ENCODE data around the gene GIN1.
"Not testable (repeated sequence)": the region's sequence is repeated elsewhere in the genome, so short reads cannot be mapped to it uniquely, and the experiment has no call there.

GIN1 gene

DNA sequence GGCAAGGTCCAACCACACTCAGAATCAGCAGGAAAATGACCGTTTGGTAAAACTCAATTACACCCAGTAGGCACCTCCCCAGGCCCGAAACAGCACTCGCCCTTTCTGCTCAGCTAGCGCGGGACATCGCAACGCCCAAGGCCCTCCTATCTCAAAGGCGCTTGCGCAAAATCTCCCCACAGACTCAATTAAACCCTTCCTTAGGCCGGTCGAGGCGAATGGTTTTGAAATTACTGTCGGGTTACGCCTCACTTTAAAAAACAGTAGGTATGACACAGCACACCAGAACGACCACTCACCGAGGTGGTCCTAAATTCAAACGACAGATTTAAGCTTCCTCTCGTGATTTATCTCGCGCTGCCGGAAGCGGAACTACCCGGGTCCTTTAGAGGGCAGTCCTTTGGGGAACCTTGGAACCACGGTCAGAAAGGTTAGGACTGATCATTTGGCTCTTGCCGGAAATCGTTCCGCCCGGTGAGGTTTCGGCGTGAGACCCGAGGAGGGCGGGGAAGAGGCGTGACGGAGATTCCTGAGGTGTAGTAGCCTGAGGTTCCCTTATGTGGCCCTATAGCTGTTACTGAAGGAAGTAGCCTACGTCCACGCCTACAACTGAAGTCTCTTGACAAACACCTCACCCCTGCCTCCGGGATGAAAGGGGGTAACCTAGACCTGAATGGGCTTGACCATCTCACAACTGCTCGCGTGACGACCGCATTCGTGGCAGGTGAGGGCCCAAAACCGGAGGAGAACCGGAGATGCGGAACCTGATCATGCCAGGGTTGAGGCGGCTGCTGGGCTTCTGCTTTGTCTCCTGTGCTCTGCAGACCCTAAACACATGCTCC is at the start of gene GIN1, which contains the start of gene PPIP5K2:
TSS of gene GIN1 (minus strand) at position 374 of the 842 bp plus-strand sequence. CDS start 11,431 bp downstream, outside the sequence.
TSS of gene PPIP5K2 (plus strand) at position 537 of the 842 bp plus-strand sequence. CDS start 9,289 bp downstream, outside the sequence.
- peak; percentile 98 for DNase-seq

DNA sequence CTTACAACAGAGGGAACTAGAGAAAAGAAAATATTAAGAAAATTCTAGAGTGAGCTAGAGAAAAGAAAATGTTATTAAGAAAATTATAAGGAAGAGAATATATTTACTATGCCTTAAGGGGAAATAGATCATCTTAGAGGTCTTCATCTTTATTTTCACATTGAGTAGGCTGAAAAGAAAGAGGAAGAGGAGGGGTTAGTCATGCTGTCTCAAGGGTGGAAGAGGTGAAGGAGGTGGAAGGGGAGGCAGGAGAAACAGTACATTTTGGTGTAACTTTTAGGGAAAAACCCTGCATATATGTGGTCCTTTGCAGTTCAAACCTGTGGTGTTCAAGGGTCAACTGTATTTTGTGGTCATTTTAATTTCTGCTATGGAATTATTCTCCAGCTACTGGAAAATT is 46.8 kb upstream of the GIN1 start:
- DNase-seq: peak; percentile 7

- no peak for DNase-seq
Observed at GRCh38 chr5:103151156-103151555, 31.2 kb upstream of the GIN1 start.

GRCh38 chr5:103148213-103148612 is 28.3 kb upstream of the GIN1 start:
- no peak for DNase-seq

- DNase-seq: no peak
Observed at GRCh38 chr5:103145196-103145595, 25.3 kb upstream of the GIN1 start.

DNA sequence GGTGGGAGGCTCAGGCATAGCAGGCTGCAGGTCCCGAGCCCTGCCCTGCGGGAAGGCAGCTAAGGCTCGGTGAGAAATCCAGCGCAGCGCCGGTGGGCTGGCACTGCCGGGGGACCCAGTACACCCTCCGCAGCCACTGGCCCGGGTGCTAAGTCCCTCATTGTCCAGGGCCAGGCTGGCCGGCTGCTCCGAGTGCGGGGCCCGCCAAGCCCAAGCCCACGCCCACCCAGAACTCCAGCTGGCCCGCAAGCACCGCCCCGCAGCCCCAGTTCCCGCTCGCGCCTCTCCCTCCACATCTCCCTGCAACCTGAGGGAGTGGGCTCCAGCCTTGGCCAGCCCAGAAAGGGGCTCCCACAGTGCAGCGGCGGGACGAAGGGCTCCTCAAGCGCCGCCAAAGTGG is 22.2 kb upstream of the GIN1 start:
- DNase-seq: not testable (repeated sequence)

- DNase-seq: peak; percentile 84
Observed at GRCh38 chr5:103139264-103139865, 19.4 kb upstream of the GIN1 start.

DNA sequence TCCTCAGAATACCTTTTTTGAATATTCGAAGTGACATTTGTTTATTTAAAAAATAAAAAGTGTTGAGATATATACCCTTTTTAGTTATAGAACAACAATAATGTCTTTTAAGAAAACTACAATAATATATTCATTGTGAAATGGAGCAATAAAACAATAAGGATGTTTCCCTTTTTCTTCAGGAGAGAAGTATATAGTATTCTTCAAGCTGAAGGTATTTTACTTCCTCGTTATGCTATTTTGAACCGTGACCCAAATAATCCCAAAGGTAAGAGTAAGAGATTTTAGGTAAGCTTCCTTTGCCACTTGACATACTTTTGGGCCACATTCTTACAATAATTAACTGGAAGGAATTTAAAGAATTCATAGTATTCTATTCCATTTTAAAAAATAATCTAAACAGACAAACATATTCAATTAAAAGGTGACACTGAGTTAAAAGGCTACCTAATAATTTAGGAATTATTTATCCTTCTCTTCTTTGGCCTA is 18.3 kb upstream of the GIN1 start:
- no peak for DNase-seq

- no peak for DNase-seq
Observed at GRCh38 chr5:103135461-103135860, 15.5 kb upstream of the GIN1 start.

- no peak for DNase-seq
Observed at GRCh38 chr5:103133231-103133630, 13.3 kb upstream of the GIN1 start.

DNA sequence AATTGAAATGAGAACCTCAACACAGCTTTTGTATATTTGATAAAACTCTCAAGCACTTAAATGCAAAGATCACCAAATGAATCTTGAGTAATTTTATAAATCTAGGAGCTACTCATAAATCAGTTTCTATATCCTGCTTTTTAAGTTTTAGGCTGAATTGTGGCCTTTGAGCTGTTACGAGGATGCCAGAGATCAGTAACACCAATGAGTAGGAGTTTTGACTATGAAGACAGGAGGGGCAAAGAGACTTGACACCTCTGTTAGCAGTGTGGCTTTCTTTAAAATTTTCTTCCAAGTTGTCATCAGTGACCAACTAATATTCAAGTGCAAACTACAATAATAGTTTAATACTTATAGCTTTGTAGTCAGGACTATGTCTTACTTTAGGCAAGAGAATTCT is 12.7 kb upstream of the GIN1 start:
- DNase-seq: no peak

- no peak for DNase-seq
Observed at GRCh38 chr5:103128202-103128601, 8.3 kb upstream of the GIN1 start.

- no peak for DNase-seq
Observed at GRCh38 chr5:103127292-103127817, 7.4 kb upstream of the GIN1 start.

- DNase-seq: no peak
Observed at GRCh38 chr5:103126557-103126956, 6.6 kb upstream of the GIN1 start.

DNA sequence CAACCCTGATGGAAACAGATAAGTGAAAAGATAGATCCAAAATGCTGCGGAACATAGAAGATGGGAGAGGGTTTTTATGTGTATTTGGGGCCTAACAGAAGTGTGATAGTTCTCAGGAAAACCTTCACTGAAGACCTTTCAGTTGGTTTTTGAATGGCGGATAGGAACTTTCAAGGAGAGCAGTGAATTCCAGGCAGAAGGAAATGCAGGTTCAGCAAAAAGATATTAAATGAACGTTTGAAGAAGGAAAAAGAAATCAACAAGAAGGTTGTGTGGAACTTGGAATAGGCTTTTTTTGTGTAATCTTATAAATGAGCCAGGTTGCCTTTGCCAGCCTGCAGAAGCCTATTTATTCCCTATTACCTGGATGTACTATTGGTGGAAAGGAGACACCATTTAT is 2.3 kb upstream of the GIN1 start:
- no peak for DNase-seq

DNA sequence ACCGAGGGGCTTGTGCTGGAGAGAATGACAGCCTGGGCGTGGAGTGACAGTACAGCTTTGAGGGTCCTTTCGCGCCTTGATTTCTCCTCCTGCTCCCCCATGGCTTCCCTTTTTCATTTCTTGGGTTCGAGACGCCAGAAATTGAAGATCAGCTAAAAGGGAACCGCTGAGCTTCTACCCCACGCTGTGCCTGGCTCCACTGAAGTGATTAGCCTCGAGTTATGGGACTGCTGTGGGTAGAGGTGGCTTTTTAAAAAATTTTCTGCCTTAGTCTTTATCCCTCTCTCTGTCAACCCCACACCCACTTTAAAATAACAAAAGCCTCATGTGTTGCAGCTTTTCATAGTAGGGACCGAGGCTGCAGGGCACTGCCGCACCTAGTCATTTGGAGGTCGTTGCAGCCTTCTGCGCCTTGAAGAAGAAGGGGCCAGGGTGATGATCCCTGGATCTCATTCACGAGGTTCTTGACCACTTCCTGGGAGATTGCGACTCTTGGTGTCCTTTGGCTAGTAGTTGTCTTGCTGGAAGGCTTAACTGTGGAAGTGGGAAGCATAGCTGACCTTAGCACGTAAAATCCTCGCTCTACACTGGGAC is 766 bp upstream of the GIN1 start:
- DNase-seq: peak; percentile 16

- no peak for DNase-seq
Observed at GRCh38 chr5:103119070-103119764, 721 bp downstream of the GIN1 start.

DNA sequence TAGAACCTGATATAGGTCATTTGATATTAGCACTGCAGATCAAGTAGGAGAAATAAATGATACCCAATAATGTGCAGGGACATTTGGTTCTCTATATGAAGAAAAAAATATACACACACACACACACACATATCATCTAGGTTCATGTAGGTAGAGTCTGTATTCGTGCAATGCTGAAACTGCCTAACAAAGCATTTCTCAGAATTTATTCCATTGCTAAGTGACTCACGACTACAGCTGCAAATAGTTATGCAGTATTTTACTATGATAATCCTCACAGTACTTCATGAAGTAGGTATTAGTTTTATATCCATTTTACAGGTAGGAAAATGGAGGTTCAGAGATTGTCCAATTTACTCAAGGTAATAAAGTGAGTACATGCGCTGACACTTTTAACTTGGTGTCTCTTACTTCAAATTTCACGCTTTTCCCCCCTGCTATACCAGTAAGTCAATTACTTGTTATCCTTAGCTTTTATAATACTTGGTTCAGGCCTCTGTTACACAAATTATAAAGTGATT is 2.4 kb downstream of the GIN1 start:
- DNase-seq: peak; percentile 40

- no peak for DNase-seq
Observed at GRCh38 chr5:103114440-103114839, 5.5 kb downstream of the GIN1 start.

DNA sequence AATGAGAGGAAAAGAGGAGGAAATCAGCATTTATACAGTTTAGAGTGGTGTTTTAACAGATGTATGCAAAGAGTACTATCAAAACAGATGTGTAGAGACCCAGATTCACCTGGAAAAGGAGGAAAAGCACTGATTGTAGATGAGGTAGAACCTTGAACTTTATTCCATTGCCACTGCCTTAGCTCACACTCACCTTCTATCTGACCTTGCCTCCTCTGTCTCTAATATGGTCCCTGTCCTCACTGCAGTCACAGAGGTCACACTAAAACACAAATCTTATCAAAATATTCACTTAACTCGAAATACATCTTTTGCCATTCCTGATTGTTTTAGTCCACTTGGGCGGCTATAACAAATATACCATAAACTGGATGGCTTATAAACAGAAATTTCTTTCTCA is 7.0 kb downstream of the GIN1 start:
- DNase-seq: no peak

DNA sequence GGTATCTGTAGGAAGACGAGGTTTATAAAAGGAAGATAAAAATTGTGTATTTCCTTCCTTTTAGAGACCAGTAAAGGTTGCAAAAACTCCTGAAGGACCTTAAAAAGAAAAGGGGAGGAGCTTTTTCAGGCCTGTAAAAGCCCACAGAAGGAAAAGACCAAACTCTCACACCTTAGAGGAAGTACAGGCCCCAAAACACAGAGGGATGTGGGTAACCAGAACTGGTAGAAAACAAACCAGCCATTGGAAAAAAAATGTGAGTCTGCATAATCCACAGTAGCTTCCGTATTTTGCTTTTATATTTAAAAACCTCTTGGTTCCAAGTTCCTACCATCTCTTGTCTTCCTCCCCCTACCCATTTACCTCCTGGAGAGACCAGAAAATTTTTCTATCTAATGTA is 8.5 kb downstream of the GIN1 start:
- DNase-seq: peak; percentile 32

- DNase-seq: no peak
Observed at GRCh38 chr5:103110403-103110802, 9.5 kb downstream of the GIN1 start.

- no peak for DNase-seq
Observed at GRCh38 chr5:103109277-103109676, 10.7 kb downstream of the GIN1 start.
